ENCODE measurements around the gene NIPSNAP3A. TPM values are rescaled to one million over a fixed set of nuclear protein-coding genes. Genes with fewer than 3 reads are reported as not detected.
"Not testable (repeated sequence)": the region's sequence is repeated elsewhere in the genome, so short reads cannot be mapped to it uniquely, and the experiment has no call there.

NIPSNAP3A gene
- total RNA-seq, 4 donors from 2014 or later, result 19.0 to 33.3 (median 29.7) TPM

- H3K36me3 ChIP-seq, result peaks cover 0 to 36% (median 16%) of the 10 kb centered on the region in 4 donors
- intact Hi-C loops (cut with DNase I), result no loop called here
- H3K4me1 ChIP-seq, result peaks cover 0 to 4% (median 4%) of the 10 kb centered on the region in 4 donors
- TF ChIP-seq POLR2AphosphoS5 (IDR thresholded peaks at IDR 0.05) (no peak), CTCF (IDR thresholded peaks at IDR 0.05) (no peak), EP300 (IDR thresholded peaks at IDR 0.05) (no peak), POLR2A (IDR thresholded peaks at IDR 0.05; ENCODE audit: low read depth) (no peak)
- no peak for DNase-seq (ENCODE audit: extremely low spot score)
- H3K4me3 ChIP-seq, result no peak overlapping the region
- no peaks in the 10 kb centered on the region for H3K27me3 ChIP-seq
- 65% methylated on average over 3 of the region's 3 CpGs for WGBS
- no peak overlapping the region for H3K27ac ChIP-seq (replicated peaks in 1 of 4)
- no peaks in the 10 kb centered on the region for H3K9me3 ChIP-seq
Measured at GRCh38 chr9:104758974-104759373, 11.5 kb downstream of the NIPSNAP3A start.

DNA sequence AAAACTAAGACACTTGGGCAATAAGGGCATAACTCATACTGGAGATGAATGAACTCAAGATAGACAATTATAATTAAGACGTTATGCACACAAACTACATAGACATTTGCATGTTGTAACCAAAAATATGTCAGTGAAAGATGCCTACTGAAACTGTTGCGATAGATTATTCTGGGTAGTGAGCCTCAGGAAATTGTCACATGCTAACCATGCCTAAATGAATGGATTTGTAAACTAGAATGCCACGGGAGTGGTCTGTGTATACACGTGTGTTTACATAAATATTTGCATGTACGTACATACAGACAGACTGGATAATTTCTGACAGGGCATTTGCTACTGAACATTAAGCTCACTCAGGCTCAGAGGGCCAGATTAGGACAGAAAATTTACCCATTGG is 17.7 kb downstream of the NIPSNAP3A start:
- Histone ChIP-seq H3K36me3 (peaks cover 0 to 9% (median 0%) of the 10 kb centered on the region in 4 donors), H3K4me1 (peaks cover 3 to 11% (median 9%) of the 10 kb centered on the region in 4 donors), H3K9me3 (no peaks in the 10 kb centered on the region), H3K27me3 (no peaks in the 10 kb centered on the region), H3K4me3 (no peak overlapping the region), H3K27ac (replicated peaks in 1 of 4) (no peak overlapping the region)
- no peak for DNase-seq (ENCODE audit: extremely low spot score)
- intact Hi-C loops (cut with DNase I), result no loop called here
- 75% methylated on average over 5 of the region's 5 CpGs for WGBS
- TF ChIP-seq POLR2AphosphoS5 (IDR thresholded peaks at IDR 0.05), result no peak

GRCh38 chr9:104766025-104766424 is 18.5 kb downstream of the NIPSNAP3A start:
- intact Hi-C loops (cut with DNase I), result no loop called here
- 95% methylated on average over 7 of the region's 7 CpGs for WGBS
- TF ChIP-seq CTCF (IDR thresholded peaks at IDR 0.05), result no peak
- no peak for TF ChIP-seq POLR2AphosphoS5 (IDR thresholded peaks at IDR 0.05)
- no peak for TF ChIP-seq EP300 (IDR thresholded peaks at IDR 0.05)
- no peak for TF ChIP-seq POLR2A (IDR thresholded peaks at IDR 0.05; ENCODE audit: low read depth)
- no peak overlapping the region for H3K27ac ChIP-seq (replicated peaks in 1 of 4)
- H3K9me3 ChIP-seq, result no peaks in the 10 kb centered on the region
- H3K4me1 ChIP-seq, result peaks cover 3 to 11% (median 9%) of the 10 kb centered on the region in 4 donors
- H3K4me3 ChIP-seq, result no peak overlapping the region
- no peaks in the 10 kb centered on the region for H3K27me3 ChIP-seq
- H3K36me3 ChIP-seq, result peaks cover 0 to 9% (median 0%) of the 10 kb centered on the region in 4 donors
- no peak for DNase-seq (ENCODE audit: extremely low spot score)

DNA sequence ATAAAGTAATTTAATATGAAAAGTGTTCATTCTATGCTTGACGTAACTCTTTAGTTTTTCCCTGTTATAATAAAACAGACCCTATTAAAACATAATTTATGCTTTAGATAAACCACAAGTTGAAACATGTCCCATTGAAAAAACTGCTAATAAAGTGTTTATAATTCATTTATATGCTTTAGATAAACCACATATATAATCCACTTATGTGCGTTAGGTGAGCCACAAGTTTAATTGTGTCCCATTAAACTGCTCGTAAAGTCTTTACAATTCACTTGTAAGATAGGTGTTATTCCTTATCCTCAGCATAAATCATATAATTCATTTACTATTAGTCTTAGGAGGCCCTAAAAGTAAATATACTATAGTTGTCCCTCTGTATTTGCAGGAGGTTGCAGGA is 20.0 kb downstream of the NIPSNAP3A start:
- Histone ChIP-seq H3K9me3 (no peaks in the 10 kb centered on the region), H3K4me1 (peaks cover 3 to 11% (median 9%) of the 10 kb centered on the region in 4 donors), H3K27me3 (no peaks in the 10 kb centered on the region), H3K4me3 (no peak overlapping the region), H3K27ac (replicated peaks in 1 of 4) (no peak overlapping the region), H3K36me3 (peaks cover 0 to 9% (median 0%) of the 10 kb centered on the region in 4 donors)
- 100% methylated on average over 3 of the region's 3 CpGs for WGBS
- DNase-seq (ENCODE audit: extremely low spot score), result no peak
- TF ChIP-seq CTCF (IDR thresholded peaks at IDR 0.05) (no peak), EP300 (IDR thresholded peaks at IDR 0.05) (no peak), POLR2A (IDR thresholded peaks at IDR 0.05; ENCODE audit: low read depth) (no peak)
- intact Hi-C loops (cut with DNase I), result no loop called here

GRCh38 chr9:104769029-104769428 is 21.5 kb downstream of the NIPSNAP3A start:
- WGBS, result 96% methylated on average over 12 of the region's 12 CpGs
- H3K27ac ChIP-seq (replicated peaks in 1 of 4); H3K27me3 ChIP-seq; intact Hi-C loops (cut with DNase I); H3K4me3 ChIP-seq; H3K4me1 ChIP-seq; DNase-seq (ENCODE audit: extremely low spot score); H3K9me3 ChIP-seq; H3K36me3 ChIP-seq: not testable (repeated sequence)

DNA sequence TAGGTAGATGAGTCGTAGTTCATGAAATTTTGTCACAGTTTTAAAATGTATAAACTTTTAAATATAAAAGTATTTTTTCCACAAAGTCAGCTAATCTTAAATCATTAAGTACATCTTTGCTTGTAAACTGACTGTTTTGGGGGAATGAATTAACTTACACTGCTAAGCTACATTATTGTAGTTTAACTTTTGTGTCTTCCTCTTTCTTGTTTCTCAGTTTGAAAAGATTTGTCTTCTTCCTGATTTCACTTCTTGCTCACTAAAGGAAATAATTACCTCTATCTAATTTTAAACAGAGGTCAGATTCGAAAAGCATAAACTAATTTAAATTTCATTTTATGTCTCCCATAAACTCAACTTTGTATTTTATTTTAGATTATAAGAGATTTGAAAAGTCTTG is 22.2 kb downstream of the NIPSNAP3A start:
- no peak for DNase-seq (ENCODE audit: extremely low spot score)
- Histone ChIP-seq H3K4me1 (peaks cover under 1 to 4% (median 2%) of the 10 kb centered on the region in 4 donors), H3K27me3 (no peaks in the 10 kb centered on the region), H3K27ac (replicated peaks in 1 of 4) (no peak overlapping the region), H3K9me3 (no peaks in the 10 kb centered on the region), H3K4me3 (no peak overlapping the region), H3K36me3 (peaks cover 0 to 9% (median 0%) of the 10 kb centered on the region in 4 donors)
- TF ChIP-seq EP300 (IDR thresholded peaks at IDR 0.05) (no peak), POLR2A (IDR thresholded peaks at IDR 0.05; ENCODE audit: low read depth) (no peak), CTCF (IDR thresholded peaks at IDR 0.05) (no peak), POLR2AphosphoS5 (IDR thresholded peaks at IDR 0.05) (no peak)
- WGBS, result 82% methylated on average over 2 of the region's 2 CpGs
- intact Hi-C loops (cut with DNase I), result no loop called here

All from esophagus muscularis mucosa (tissue), 4 donors.